Measurements from ENCODE around the gene DNMT3B.

DNMT3B gene

DNA sequence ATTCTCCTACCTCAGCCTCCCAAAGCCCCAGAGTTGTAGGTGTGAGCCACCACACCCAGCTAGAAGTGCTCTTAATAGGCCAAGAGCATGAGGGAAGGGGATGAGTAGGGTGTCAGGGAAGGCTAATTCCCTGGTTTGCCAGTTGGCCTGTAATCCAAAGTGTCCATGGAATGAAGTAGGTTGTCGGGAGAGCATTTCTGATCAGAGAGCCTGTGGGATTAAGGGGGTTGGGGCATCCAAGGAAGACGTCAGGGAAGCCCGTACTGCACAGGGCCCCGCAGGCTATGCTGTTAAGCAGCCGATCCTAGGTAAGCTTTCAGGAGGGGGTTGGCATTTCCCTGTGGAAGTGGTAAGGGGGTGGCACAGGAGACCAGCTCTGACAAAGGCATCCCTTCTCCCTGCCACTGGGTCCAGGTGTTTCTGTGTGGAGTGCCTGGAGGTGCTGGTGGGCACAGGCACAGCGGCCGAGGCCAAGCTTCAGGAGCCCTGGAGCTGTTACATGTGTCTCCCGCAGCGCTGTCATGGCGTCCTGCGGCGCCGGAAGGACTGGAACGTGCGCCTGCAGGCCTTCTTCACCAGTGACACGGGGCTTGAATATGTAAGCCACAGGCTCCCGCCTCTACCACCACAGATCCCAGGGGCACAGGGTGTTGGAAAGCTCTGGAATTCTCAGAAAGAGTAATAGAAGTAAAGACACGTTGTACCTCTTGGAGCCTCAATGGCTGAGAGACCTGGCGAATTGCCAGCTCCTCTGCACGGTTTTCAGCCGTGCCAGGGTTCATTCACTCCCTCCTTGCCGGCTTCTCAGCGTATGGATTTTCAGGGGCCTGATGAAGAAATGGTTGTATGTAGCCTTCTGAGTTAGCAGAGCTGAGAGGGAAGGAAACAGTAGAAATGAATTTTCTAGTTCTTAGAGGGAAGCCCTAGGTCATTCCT lies 36.1 kb downstream of the DNMT3B start:
- Histone ChIP-seq H3K9me3 (ENCODE audit: control insufficient read depth, low read length) (no peaks in the 10 kb centered on the region), H3K27me3 (replicated peaks; ENCODE audit: control insufficient read depth, insufficient read depth, low read length) (no peaks in the 10 kb centered on the region), H3K36me3 (ENCODE audit: control insufficient read depth, insufficient read depth, low read length, severe bottlenecking) (no peaks in the 10 kb centered on the region), H3K4me3 (ENCODE audit: low read length) (no peak overlapping the region), H3K9ac (ENCODE audit: low read length) (no peak overlapping the region), H3K4me1 (ENCODE audit: control insufficient read depth, insufficient read depth, low read length) (no peaks in the 10 kb centered on the region)
- DNase-seq (ENCODE audit: low read depth): no peak

- Histone ChIP-seq H3K9ac (ENCODE audit: low read length) (no peak overlapping the region), H3K27me3 (replicated peaks; ENCODE audit: control insufficient read depth, insufficient read depth, low read length) (no peaks in the 10 kb centered on the region), H3K9me3 (ENCODE audit: control insufficient read depth, low read length) (no peaks in the 10 kb centered on the region), H3K36me3 (ENCODE audit: control insufficient read depth, insufficient read depth, low read length, severe bottlenecking) (no peaks in the 10 kb centered on the region), H3K4me3 (ENCODE audit: low read length) (no peak overlapping the region), H3K4me1 (ENCODE audit: control insufficient read depth, insufficient read depth, low read length) (no peaks in the 10 kb centered on the region)
- no peak for DNase-seq (ENCODE audit: low read depth)
These were observed 40.9 kb downstream of the DNMT3B start for GRCh38 chr20:32803092-32803491.

GRCh38 chr20:32804022-32804715 lies 42.0 kb downstream of the DNMT3B start:
- DNase-seq (ENCODE audit: low read depth): no peak
- Histone ChIP-seq H3K4me1 (ENCODE audit: control insufficient read depth, insufficient read depth, low read length) (no peaks in the 10 kb centered on the region), H3K9me3 (ENCODE audit: control insufficient read depth, low read length) (no peaks in the 10 kb centered on the region), H3K4me3 (ENCODE audit: low read length) (no peak overlapping the region), H3K27me3 (replicated peaks; ENCODE audit: control insufficient read depth, insufficient read depth, low read length) (no peaks in the 10 kb centered on the region), H3K9ac (ENCODE audit: low read length) (no peak overlapping the region), H3K36me3 (ENCODE audit: control insufficient read depth, insufficient read depth, low read length, severe bottlenecking) (no peaks in the 10 kb centered on the region)

GRCh38 chr20:32804817-32805216 lies 42.6 kb downstream of the DNMT3B start:
- H3K27me3 ChIP-seq (replicated peaks; ENCODE audit: control insufficient read depth, insufficient read depth, low read length): no peaks in the 10 kb centered on the region
- no peak overlapping the region for H3K4me3 ChIP-seq (ENCODE audit: low read length)
- no peaks in the 10 kb centered on the region for H3K36me3 ChIP-seq (ENCODE audit: control insufficient read depth, insufficient read depth, low read length, severe bottlenecking)
- H3K9ac ChIP-seq (ENCODE audit: low read length): no peak overlapping the region
- no peak for DNase-seq (ENCODE audit: low read depth)
- no peaks in the 10 kb centered on the region for H3K9me3 ChIP-seq (ENCODE audit: control insufficient read depth, low read length)
- no peaks in the 10 kb centered on the region for H3K4me1 ChIP-seq (ENCODE audit: control insufficient read depth, insufficient read depth, low read length)

GRCh38 chr20:32805721-32806120 lies 43.5 kb downstream of the DNMT3B start:
- no peak overlapping the region for H3K4me3 ChIP-seq (ENCODE audit: low read length)
- no peaks in the 10 kb centered on the region for H3K4me1 ChIP-seq (ENCODE audit: control insufficient read depth, insufficient read depth, low read length)
- H3K36me3 ChIP-seq (ENCODE audit: control insufficient read depth, insufficient read depth, low read length, severe bottlenecking): no peaks in the 10 kb centered on the region
- H3K27me3 ChIP-seq (replicated peaks; ENCODE audit: control insufficient read depth, insufficient read depth, low read length): no peaks in the 10 kb centered on the region
- H3K9ac ChIP-seq (ENCODE audit: low read length): no peak overlapping the region
- DNase-seq (ENCODE audit: low read depth): no peak
- H3K9me3 ChIP-seq (ENCODE audit: control insufficient read depth, low read length): no peaks in the 10 kb centered on the region

DNA sequence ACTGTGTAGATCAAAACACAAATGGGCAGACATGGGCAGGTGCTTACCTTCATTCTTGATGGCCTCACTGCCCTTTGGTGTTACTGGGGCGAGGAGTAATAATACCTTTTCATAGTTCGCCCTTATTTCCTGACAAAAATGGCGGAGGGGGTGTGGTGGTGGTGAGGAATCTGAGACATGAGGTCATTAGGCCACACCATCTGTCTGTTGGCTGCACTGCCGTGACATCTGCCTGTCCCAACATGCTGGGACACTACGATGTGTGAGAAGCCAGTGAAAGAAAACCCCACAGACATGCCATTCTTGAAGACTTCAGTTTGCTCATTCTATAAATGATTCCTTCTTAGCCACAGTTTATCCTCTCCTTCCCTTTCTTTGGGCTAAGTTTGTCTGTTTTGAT lies 44.2 kb downstream of the DNMT3B start:
- H3K4me3 ChIP-seq (ENCODE audit: low read length): no peak overlapping the region
- no peaks in the 10 kb centered on the region for H3K36me3 ChIP-seq (ENCODE audit: control insufficient read depth, insufficient read depth, low read length, severe bottlenecking)
- no peak for DNase-seq (ENCODE audit: low read depth)
- no peaks in the 10 kb centered on the region for H3K27me3 ChIP-seq (replicated peaks; ENCODE audit: control insufficient read depth, insufficient read depth, low read length)
- H3K4me1 ChIP-seq (ENCODE audit: control insufficient read depth, insufficient read depth, low read length): no peaks in the 10 kb centered on the region
- no peak overlapping the region for H3K9ac ChIP-seq (ENCODE audit: low read length)
- no peaks in the 10 kb centered on the region for H3K9me3 ChIP-seq (ENCODE audit: control insufficient read depth, low read length)

DNA sequence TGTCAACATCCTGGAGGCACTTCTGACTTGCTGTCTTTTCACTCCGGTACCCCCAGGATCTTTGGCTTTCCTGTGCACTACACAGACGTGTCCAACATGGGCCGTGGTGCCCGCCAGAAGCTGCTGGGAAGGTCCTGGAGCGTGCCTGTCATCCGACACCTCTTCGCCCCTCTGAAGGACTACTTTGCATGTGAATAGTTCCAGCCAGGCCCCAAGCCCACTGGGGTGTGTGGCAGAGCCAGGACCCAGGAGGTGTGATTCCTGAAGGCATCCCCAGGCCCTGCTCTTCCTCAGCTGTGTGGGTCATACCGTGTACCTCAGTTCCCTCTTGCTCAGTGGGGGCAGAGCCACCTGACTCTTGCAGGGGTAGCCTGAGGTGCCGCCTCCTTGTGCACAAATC lies 45.5 kb downstream of the DNMT3B start:
- Histone ChIP-seq H3K36me3 (ENCODE audit: control insufficient read depth, insufficient read depth, low read length, severe bottlenecking) (no peaks in the 10 kb centered on the region), H3K9ac (ENCODE audit: low read length) (no peak overlapping the region), H3K4me3 (ENCODE audit: low read length) (no peak overlapping the region), H3K4me1 (ENCODE audit: control insufficient read depth, insufficient read depth, low read length) (no peaks in the 10 kb centered on the region), H3K27me3 (replicated peaks; ENCODE audit: control insufficient read depth, insufficient read depth, low read length) (no peaks in the 10 kb centered on the region), H3K9me3 (ENCODE audit: control insufficient read depth, low read length) (no peaks in the 10 kb centered on the region)
- DNase-seq (ENCODE audit: low read depth): no peak

- H3K36me3 ChIP-seq (ENCODE audit: control insufficient read depth, insufficient read depth, low read length, severe bottlenecking): no peaks in the 10 kb centered on the region
- no peaks in the 10 kb centered on the region for H3K4me1 ChIP-seq (ENCODE audit: control insufficient read depth, insufficient read depth, low read length)
- no peak for DNase-seq (ENCODE audit: low read depth)
- H3K9ac ChIP-seq (ENCODE audit: low read length): no peak overlapping the region
- no peak overlapping the region for H3K4me3 ChIP-seq (ENCODE audit: low read length)
- H3K27me3 ChIP-seq (replicated peaks; ENCODE audit: control insufficient read depth, insufficient read depth, low read length): no peaks in the 10 kb centered on the region
- H3K9me3 ChIP-seq (ENCODE audit: control insufficient read depth, low read length): no peaks in the 10 kb centered on the region
These were observed 46.3 kb downstream of the DNMT3B start for GRCh38 chr20:32808438-32808837.

DNA sequence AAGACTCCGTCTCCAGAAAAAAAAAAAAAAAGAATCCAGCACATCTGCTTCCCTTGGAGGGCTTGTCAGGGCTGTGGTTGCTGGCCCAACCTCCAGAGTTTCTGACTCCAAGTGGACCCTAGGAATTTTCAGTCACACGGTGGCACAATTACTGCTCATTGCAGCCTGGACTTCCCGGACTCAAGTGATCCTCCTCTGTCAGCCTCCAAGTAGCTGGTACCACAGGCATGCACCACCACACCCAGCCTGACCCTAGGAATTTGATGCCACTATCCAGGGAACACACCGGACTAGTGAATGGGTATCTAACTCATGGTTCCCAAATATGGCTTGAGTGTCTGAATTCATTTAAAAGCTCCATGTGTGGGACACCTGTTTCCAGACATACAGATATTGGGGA lies 47.7 kb downstream of the DNMT3B start:
- Histone ChIP-seq H3K9me3 (ENCODE audit: control insufficient read depth, low read length) (no peaks in the 10 kb centered on the region), H3K27me3 (replicated peaks; ENCODE audit: control insufficient read depth, insufficient read depth, low read length) (no peaks in the 10 kb centered on the region), H3K4me3 (ENCODE audit: low read length) (no peak overlapping the region), H3K9ac (ENCODE audit: low read length) (no peak overlapping the region), H3K4me1 (ENCODE audit: control insufficient read depth, insufficient read depth, low read length) (no peaks in the 10 kb centered on the region), H3K36me3 (ENCODE audit: control insufficient read depth, insufficient read depth, low read length, severe bottlenecking) (no peaks in the 10 kb centered on the region)
- no peak for DNase-seq (ENCODE audit: low read depth)

DNA sequence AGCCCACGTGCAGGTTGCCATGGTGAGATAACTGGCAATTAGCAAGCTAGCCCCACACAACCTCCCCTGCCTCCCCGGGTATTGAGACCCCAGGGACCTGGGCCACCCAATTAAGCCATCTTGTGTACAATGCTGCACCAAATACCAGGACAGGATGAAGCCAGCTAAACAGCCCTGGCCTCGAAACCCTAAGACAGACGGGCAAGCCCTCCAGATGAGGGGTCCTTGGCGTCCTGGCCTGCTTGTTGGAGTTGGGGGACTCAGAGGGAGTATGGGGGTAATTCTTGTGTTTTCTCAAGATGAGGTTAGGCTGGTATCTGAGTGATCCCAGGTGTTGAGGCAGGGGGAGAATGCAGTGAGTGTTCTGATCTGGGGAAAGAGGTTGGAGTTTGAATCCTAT lies 48.8 kb downstream of the DNMT3B start:
- Histone ChIP-seq H3K9ac (ENCODE audit: low read length) (no peak overlapping the region), H3K27me3 (replicated peaks; ENCODE audit: control insufficient read depth, insufficient read depth, low read length) (no peaks in the 10 kb centered on the region), H3K36me3 (ENCODE audit: control insufficient read depth, insufficient read depth, low read length, severe bottlenecking) (no peaks in the 10 kb centered on the region), H3K9me3 (ENCODE audit: control insufficient read depth, low read length) (no peaks in the 10 kb centered on the region), H3K4me3 (ENCODE audit: low read length) (no peak overlapping the region), H3K4me1 (ENCODE audit: control insufficient read depth, insufficient read depth, low read length) (no peaks in the 10 kb centered on the region)
- DNase-seq (ENCODE audit: low read depth): no peak

GRCh38 chr20:32811886-32812285 lies 49.7 kb downstream of the DNMT3B start:
- H3K9ac ChIP-seq (ENCODE audit: low read length): no peak overlapping the region
- no peaks in the 10 kb centered on the region for H3K4me1 ChIP-seq (ENCODE audit: control insufficient read depth, insufficient read depth, low read length)
- H3K9me3 ChIP-seq (ENCODE audit: control insufficient read depth, low read length): no peaks in the 10 kb centered on the region
- no peaks in the 10 kb centered on the region for H3K36me3 ChIP-seq (ENCODE audit: control insufficient read depth, insufficient read depth, low read length, severe bottlenecking)
- no peak for DNase-seq (ENCODE audit: low read depth)
- H3K27me3 ChIP-seq (replicated peaks; ENCODE audit: control insufficient read depth, insufficient read depth, low read length): no peaks in the 10 kb centered on the region
- no peak overlapping the region for H3K4me3 ChIP-seq (ENCODE audit: low read length)
